Measurements from ENCODE around the gene KATNIP.

KATNIP gene

DNA sequence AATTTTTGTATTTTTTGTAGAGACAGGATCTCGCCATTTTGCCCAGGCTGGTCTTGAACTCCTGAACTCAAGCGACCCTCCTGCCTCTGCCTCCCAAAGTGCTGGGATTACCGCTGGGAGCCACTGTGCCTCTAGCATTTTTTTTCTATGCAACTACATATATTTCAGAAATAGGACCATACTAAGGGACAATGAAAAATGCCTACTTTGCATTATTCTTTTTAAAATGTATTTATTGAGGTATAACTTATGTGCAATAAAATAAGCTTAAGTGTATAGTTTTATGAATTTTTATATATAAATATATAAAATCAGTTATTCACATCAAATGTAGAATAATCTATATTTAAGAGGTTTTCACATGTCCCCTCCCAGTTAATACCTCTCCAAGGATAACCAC is 38.1 kb downstream of the KATNIP start:
- Histone ChIP-seq H3K36me3 (ENCODE audit: insufficient read depth, low read length) (peaks cover 4% of the 10 kb centered on the region), H3K9me3 (ENCODE audit: low read length) (no peaks in the 10 kb centered on the region), H3K27ac (ENCODE audit: low read depth, low read length) (no peak overlapping the region), H3K27me3 (ENCODE audit: control insufficient read depth in 1 of 2, insufficient read depth in 2 of 2, low read length in 2 of 2) (no peaks in the 10 kb centered on the region), H3K4me3 (ENCODE audit: low read depth in 1 of 2, low read length in 2 of 2) (no peak overlapping the region), H3K9ac (ENCODE audit: low read length) (no peak overlapping the region), H3K4me1 (ENCODE audit: insufficient read depth, low read length) (no peaks in the 10 kb centered on the region)

DNA sequence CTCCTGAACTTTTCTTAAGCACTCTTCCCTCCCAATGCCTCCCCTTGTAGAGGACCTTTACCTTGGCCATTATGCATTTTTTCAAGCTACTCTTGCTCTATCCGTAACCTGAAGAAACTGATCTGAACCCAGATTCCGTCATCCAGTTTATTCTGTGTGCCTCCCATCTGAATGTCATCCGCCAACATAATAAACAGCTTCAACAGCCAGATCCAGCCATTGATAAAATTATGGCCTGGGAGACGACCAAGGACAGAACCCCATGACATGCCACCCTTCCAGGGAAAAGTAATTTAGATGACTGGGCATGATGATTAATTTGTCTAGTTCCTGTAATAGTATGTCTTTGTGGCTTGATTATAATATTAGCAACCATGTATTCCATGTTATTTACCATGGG is 41.9 kb downstream of the KATNIP start:
- Histone ChIP-seq H3K9ac (ENCODE audit: low read length) (no peak overlapping the region), H3K4me3 (ENCODE audit: low read depth in 1 of 2, low read length in 2 of 2) (no peak overlapping the region), H3K27ac (ENCODE audit: low read depth, low read length) (no peak overlapping the region), H3K4me1 (ENCODE audit: insufficient read depth, low read length) (no peaks in the 10 kb centered on the region), H3K9me3 (ENCODE audit: low read length) (no peaks in the 10 kb centered on the region), H3K36me3 (ENCODE audit: insufficient read depth, low read length) (no peaks in the 10 kb centered on the region), H3K27me3 (ENCODE audit: control insufficient read depth in 1 of 2, insufficient read depth in 2 of 2, low read length in 2 of 2) (no peaks in the 10 kb centered on the region)

- H3K27ac ChIP-seq (ENCODE audit: low read depth, low read length): no peak overlapping the region
- H3K36me3 ChIP-seq (ENCODE audit: insufficient read depth, low read length): no peaks in the 10 kb centered on the region
- H3K9me3 ChIP-seq (ENCODE audit: low read length): no peaks in the 10 kb centered on the region
These were observed 45.5 kb downstream of the KATNIP start for GRCh38 chr16:27595475-27595874.

GRCh38 chr16:27595993-27596392 is 46.0 kb downstream of the KATNIP start:
- H3K4me1 ChIP-seq (ENCODE audit: insufficient read depth, low read length): no peaks in the 10 kb centered on the region
- no peaks in the 10 kb centered on the region for H3K36me3 ChIP-seq (ENCODE audit: insufficient read depth, low read length)
- no peaks in the 10 kb centered on the region for H3K27me3 ChIP-seq (ENCODE audit: control insufficient read depth in 1 of 2, insufficient read depth in 2 of 2, low read length in 2 of 2)
- H3K4me3 ChIP-seq (ENCODE audit: low read depth in 1 of 2, low read length in 2 of 2): no peak overlapping the region
- H3K27ac ChIP-seq (ENCODE audit: low read depth, low read length): no peak overlapping the region
- H3K9ac ChIP-seq (ENCODE audit: low read length): no peak overlapping the region
- H3K9me3 ChIP-seq (ENCODE audit: low read length): no peaks in the 10 kb centered on the region

More at GRCh38 chr16:27595475-27595874, 45.5 kb downstream of the KATNIP start:
- H3K27me3 ChIP-seq (ENCODE audit: control insufficient read depth in 1 of 2, insufficient read depth in 2 of 2, low read length in 2 of 2): no peaks in the 10 kb centered on the region
- H3K9ac ChIP-seq (ENCODE audit: low read length): no peak overlapping the region
- no peak overlapping the region for H3K4me3 ChIP-seq (ENCODE audit: low read depth in 1 of 2, low read length in 2 of 2)
- no peaks in the 10 kb centered on the region for H3K4me1 ChIP-seq (ENCODE audit: insufficient read depth, low read length)

- H3K9me3 ChIP-seq (ENCODE audit: low read length): no peaks in the 10 kb centered on the region
- H3K27ac ChIP-seq (ENCODE audit: low read depth, low read length): no peak overlapping the region
- no peaks in the 10 kb centered on the region for H3K36me3 ChIP-seq (ENCODE audit: insufficient read depth, low read length)
- no peaks in the 10 kb centered on the region for H3K4me1 ChIP-seq (ENCODE audit: insufficient read depth, low read length)
- no peak overlapping the region for H3K9ac ChIP-seq (ENCODE audit: low read length)
- H3K27me3 ChIP-seq (ENCODE audit: control insufficient read depth in 1 of 2, insufficient read depth in 2 of 2, low read length in 2 of 2): no peaks in the 10 kb centered on the region
- no peak overlapping the region for H3K4me3 ChIP-seq (ENCODE audit: low read depth in 1 of 2, low read length in 2 of 2)
These were observed 46.5 kb downstream of the KATNIP start for GRCh38 chr16:27596411-27596810.

GRCh38 chr16:27597361-27597760 is 47.4 kb downstream of the KATNIP start:
- no peaks in the 10 kb centered on the region for H3K9me3 ChIP-seq (ENCODE audit: low read length)
- H3K36me3 ChIP-seq (ENCODE audit: insufficient read depth, low read length): no peaks in the 10 kb centered on the region
- H3K9ac ChIP-seq (ENCODE audit: low read length): no peak overlapping the region
- H3K27me3 ChIP-seq (ENCODE audit: control insufficient read depth in 1 of 2, insufficient read depth in 2 of 2, low read length in 2 of 2): no peaks in the 10 kb centered on the region
- H3K4me3 ChIP-seq (ENCODE audit: low read depth in 1 of 2, low read length in 2 of 2): no peak overlapping the region
- H3K27ac ChIP-seq (ENCODE audit: low read depth, low read length): no peak overlapping the region
- H3K4me1 ChIP-seq (ENCODE audit: insufficient read depth, low read length): no peaks in the 10 kb centered on the region

- H3K4me1 ChIP-seq (ENCODE audit: insufficient read depth, low read length): no peaks in the 10 kb centered on the region
- H3K4me3 ChIP-seq (ENCODE audit: low read depth in 1 of 2, low read length in 2 of 2): no peak overlapping the region
- no peak overlapping the region for H3K27ac ChIP-seq (ENCODE audit: low read depth, low read length)
- H3K36me3 ChIP-seq (ENCODE audit: insufficient read depth, low read length): no peaks in the 10 kb centered on the region
- H3K27me3 ChIP-seq (ENCODE audit: control insufficient read depth in 1 of 2, insufficient read depth in 2 of 2, low read length in 2 of 2): no peaks in the 10 kb centered on the region
- no peak overlapping the region for H3K9ac ChIP-seq (ENCODE audit: low read length)
- no peaks in the 10 kb centered on the region for H3K9me3 ChIP-seq (ENCODE audit: low read length)
These were observed 48.3 kb downstream of the KATNIP start for GRCh38 chr16:27598220-27598619.

- Histone ChIP-seq H3K27ac (ENCODE audit: low read depth, low read length) (no peak overlapping the region), H3K4me1 (ENCODE audit: insufficient read depth, low read length) (no peaks in the 10 kb centered on the region), H3K36me3 (ENCODE audit: insufficient read depth, low read length) (no peaks in the 10 kb centered on the region), H3K27me3 (ENCODE audit: control insufficient read depth in 1 of 2, insufficient read depth in 2 of 2, low read length in 2 of 2) (no peaks in the 10 kb centered on the region), H3K9ac (ENCODE audit: low read length) (no peak overlapping the region), H3K4me3 (ENCODE audit: low read depth in 1 of 2, low read length in 2 of 2) (no peak overlapping the region), H3K9me3 (ENCODE audit: low read length) (no peaks in the 10 kb centered on the region)
These were observed 49.1 kb downstream of the KATNIP start for GRCh38 chr16:27598931-27599565.

DNA sequence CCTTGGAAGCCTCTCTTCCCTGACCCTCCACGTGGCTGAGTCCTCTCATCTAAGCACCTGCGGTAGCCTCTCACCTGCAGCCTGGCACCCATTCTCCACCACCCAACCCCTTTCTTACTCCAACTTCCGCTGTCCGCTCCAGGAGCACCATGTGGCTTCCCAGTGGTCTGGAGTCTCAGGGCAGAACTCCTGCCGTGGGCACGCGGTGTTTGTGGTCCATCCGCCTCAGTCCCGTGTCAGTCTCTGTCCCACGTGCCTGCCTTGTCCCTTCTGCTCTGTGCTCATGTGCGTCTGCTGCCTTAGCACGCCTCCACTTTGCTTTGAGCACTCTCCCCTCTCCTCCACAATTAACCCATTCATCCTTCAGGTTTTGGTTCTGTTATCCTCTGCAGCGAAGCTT is 49.7 kb downstream of the KATNIP start:
- Histone ChIP-seq H3K9ac (ENCODE audit: low read length) (no peak overlapping the region), H3K4me1 (ENCODE audit: insufficient read depth, low read length) (no peaks in the 10 kb centered on the region), H3K27ac (ENCODE audit: low read depth, low read length) (no peak overlapping the region), H3K27me3 (ENCODE audit: control insufficient read depth in 1 of 2, insufficient read depth in 2 of 2, low read length in 2 of 2) (no peaks in the 10 kb centered on the region), H3K4me3 (ENCODE audit: low read depth in 1 of 2, low read length in 2 of 2) (no peak overlapping the region), H3K9me3 (ENCODE audit: low read length) (no peaks in the 10 kb centered on the region), H3K36me3 (ENCODE audit: insufficient read depth, low read length) (no peaks in the 10 kb centered on the region)

All from muscle layer of colon (tissue), 2 donors.